ENCODE results near the gene ZNF565.
"Not testable (repeated sequence)": the region's sequence is repeated elsewhere in the genome, so short reads cannot be mapped to it uniquely, and the experiment has no call there.

The ZNF565 gene

GRCh38 chr19:36198119-36198518 lies 16.3 kb downstream of the ZNF565 start:
- H3K4me1 ChIP-seq (ENCODE audit: insufficient read depth, low read length): no peaks in the 10 kb centered on the region
- H2AFZ ChIP-seq (ENCODE audit: low read depth, low read length): no peak overlapping the region
- H3K36me3 ChIP-seq (ENCODE audit: insufficient read depth, low read length): peaks cover 21% of the 10 kb centered on the region
- H3K9me3 ChIP-seq (ENCODE audit: low read length): peaks cover 6% of the 10 kb centered on the region
- no peak overlapping the region for H3K4me3 ChIP-seq (ENCODE audit: low read length)
- H3K27me3 ChIP-seq (ENCODE audit: insufficient read depth, low read length): no peaks in the 10 kb centered on the region

GRCh38 chr19:36196249-36196648 lies 18.2 kb downstream of the ZNF565 start:
- Histone ChIP-seq H3K9me3 (ENCODE audit: low read length) (peaks cover 2% of the 10 kb centered on the region), H3K4me3 (ENCODE audit: low read length) (no peak overlapping the region), H3K4me1 (ENCODE audit: insufficient read depth, low read length) (no peaks in the 10 kb centered on the region), H3K27me3 (ENCODE audit: insufficient read depth, low read length) (no peaks in the 10 kb centered on the region), H2AFZ (ENCODE audit: low read depth, low read length) (no peak overlapping the region), H3K36me3 (ENCODE audit: insufficient read depth, low read length) (peaks cover 18% of the 10 kb centered on the region)

GRCh38 chr19:36186722-36187121 lies 27.7 kb downstream of the ZNF565 start:
- not testable (repeated sequence) for H3K4me1 ChIP-seq (ENCODE audit: insufficient read depth, low read length); H2AFZ ChIP-seq (ENCODE audit: low read depth, low read length); H3K27me3 ChIP-seq (ENCODE audit: insufficient read depth, low read length)

GRCh38 chr19:36183245-36183628 lies 31.2 kb downstream of the ZNF565 start:
- Histone ChIP-seq H3K4me3 (ENCODE audit: low read length) (no peak overlapping the region), H2AFZ (ENCODE audit: low read depth, low read length) (no peak overlapping the region), H3K4me1 (ENCODE audit: insufficient read depth, low read length) (no peaks in the 10 kb centered on the region)

More at GRCh38 chr19:36186722-36187121, 27.7 kb downstream of the ZNF565 start:
- not testable (repeated sequence) for H3K4me3 ChIP-seq (ENCODE audit: low read length); H3K9me3 ChIP-seq (ENCODE audit: low read length)
- peaks cover 12% of the 10 kb centered on the region for H3K36me3 ChIP-seq (ENCODE audit: insufficient read depth, low read length)

GRCh38 chr19:36182612-36183244 lies 31.7 kb downstream of the ZNF565 start:
- no peak overlapping the region for H3K4me3 ChIP-seq (ENCODE audit: low read length)
- no peak overlapping the region for H2AFZ ChIP-seq (ENCODE audit: low read depth, low read length)
- H3K4me1 ChIP-seq (ENCODE audit: insufficient read depth, low read length): no peaks in the 10 kb centered on the region
- peaks cover 10% of the 10 kb centered on the region for H3K9me3 ChIP-seq (ENCODE audit: low read length)
- no peaks in the 10 kb centered on the region for H3K27me3 ChIP-seq (ENCODE audit: insufficient read depth, low read length)
- H3K36me3 ChIP-seq (ENCODE audit: insufficient read depth, low read length): peaks cover 12% of the 10 kb centered on the region

More at GRCh38 chr19:36183245-36183628, 31.2 kb downstream of the ZNF565 start:
- no peaks in the 10 kb centered on the region for H3K27me3 ChIP-seq (ENCODE audit: insufficient read depth, low read length)
- H3K9me3 ChIP-seq (ENCODE audit: low read length): peaks cover 10% of the 10 kb centered on the region
- peaks cover 12% of the 10 kb centered on the region for H3K36me3 ChIP-seq (ENCODE audit: insufficient read depth, low read length)

- not testable (repeated sequence) for H3K9me3 ChIP-seq (ENCODE audit: low read length); H2AFZ ChIP-seq (ENCODE audit: low read depth, low read length); H3K4me3 ChIP-seq (ENCODE audit: low read length); H3K27me3 ChIP-seq (ENCODE audit: insufficient read depth, low read length); H3K4me1 ChIP-seq (ENCODE audit: insufficient read depth, low read length)
- peaks cover 12% of the 10 kb centered on the region for H3K36me3 ChIP-seq (ENCODE audit: insufficient read depth, low read length)
Observed at GRCh38 chr19:36179077-36179476, 35.4 kb downstream of the ZNF565 start.

GRCh38 chr19:36173846-36174245 lies 40.6 kb downstream of the ZNF565 start:
- H3K9me3 ChIP-seq (ENCODE audit: low read length); H3K4me3 ChIP-seq (ENCODE audit: low read length); H3K36me3 ChIP-seq (ENCODE audit: insufficient read depth, low read length); H2AFZ ChIP-seq (ENCODE audit: low read depth, low read length); H3K27me3 ChIP-seq (ENCODE audit: insufficient read depth, low read length); H3K4me1 ChIP-seq (ENCODE audit: insufficient read depth, low read length): not testable (repeated sequence)

GRCh38 chr19:36172852-36173251 lies 41.6 kb downstream of the ZNF565 start:
- Histone ChIP-seq H2AFZ (ENCODE audit: low read depth, low read length) (no peak overlapping the region), H3K27me3 (ENCODE audit: insufficient read depth, low read length) (no peaks in the 10 kb centered on the region), H3K4me1 (ENCODE audit: insufficient read depth, low read length) (no peaks in the 10 kb centered on the region), H3K4me3 (ENCODE audit: low read length) (no peak overlapping the region), H3K36me3 (ENCODE audit: insufficient read depth, low read length) (no peaks in the 10 kb centered on the region), H3K9me3 (ENCODE audit: low read length) (no peaks in the 10 kb centered on the region)

- Histone ChIP-seq H3K9me3 (ENCODE audit: low read length) (no peaks in the 10 kb centered on the region), H3K4me3 (ENCODE audit: low read length) (no peak overlapping the region), H3K36me3 (ENCODE audit: insufficient read depth, low read length) (no peaks in the 10 kb centered on the region), H3K27me3 (ENCODE audit: insufficient read depth, low read length) (no peaks in the 10 kb centered on the region), H2AFZ (ENCODE audit: low read depth, low read length) (no peak overlapping the region), H3K4me1 (ENCODE audit: insufficient read depth, low read length) (no peaks in the 10 kb centered on the region)
Observed at GRCh38 chr19:36169084-36169760, 45.2 kb downstream of the ZNF565 start.

GRCh38 chr19:36163813-36164212 lies 50.7 kb downstream of the ZNF565 start:
- no peak overlapping the region for H2AFZ ChIP-seq (ENCODE audit: low read depth, low read length)
- no peaks in the 10 kb centered on the region for H3K4me1 ChIP-seq (ENCODE audit: insufficient read depth, low read length)
- peaks cover 6% of the 10 kb centered on the region for H3K36me3 ChIP-seq (ENCODE audit: insufficient read depth, low read length)
- no peaks in the 10 kb centered on the region for H3K9me3 ChIP-seq (ENCODE audit: low read length)
- no peaks in the 10 kb centered on the region for H3K27me3 ChIP-seq (ENCODE audit: insufficient read depth, low read length)
- H3K4me3 ChIP-seq (ENCODE audit: low read length): no peak overlapping the region

GRCh38 chr19:36160821-36161596 lies 53.5 kb downstream of the ZNF565 start:
- Histone ChIP-seq H3K9me3 (ENCODE audit: low read length) (no peaks in the 10 kb centered on the region), H3K4me3 (ENCODE audit: low read length) (no peak overlapping the region)

GRCh38 chr19:36153126-36153525 lies 61.3 kb downstream of the ZNF565 start:
- H3K36me3 ChIP-seq (ENCODE audit: insufficient read depth, low read length): peaks cover 33% of the 10 kb centered on the region
- no peak overlapping the region for H2AFZ ChIP-seq (ENCODE audit: low read depth, low read length)
- H3K4me3 ChIP-seq (ENCODE audit: low read length): no peak overlapping the region
- H3K4me1 ChIP-seq (ENCODE audit: insufficient read depth, low read length): no peaks in the 10 kb centered on the region
- no peaks in the 10 kb centered on the region for H3K27me3 ChIP-seq (ENCODE audit: insufficient read depth, low read length)
- H3K9me3 ChIP-seq (ENCODE audit: low read length): peaks cover 2% of the 10 kb centered on the region

More at GRCh38 chr19:36160821-36161596, 53.5 kb downstream of the ZNF565 start:
- H3K27me3 ChIP-seq (ENCODE audit: insufficient read depth, low read length): no peaks in the 10 kb centered on the region
- H3K36me3 ChIP-seq (ENCODE audit: insufficient read depth, low read length): peaks cover 6% of the 10 kb centered on the region
- H2AFZ ChIP-seq (ENCODE audit: low read depth, low read length): no peak overlapping the region
- H3K4me1 ChIP-seq (ENCODE audit: insufficient read depth, low read length): no peaks in the 10 kb centered on the region

GRCh38 chr19:36152352-36153091 lies 61.9 kb downstream of the ZNF565 start, which contains the start of gene COX7A1:
Gene COX7A1 (minus strand): TSS chr19:36152447. CDS start chr19:36152407, 40 bp downstream.
- Histone ChIP-seq H3K27me3 (ENCODE audit: insufficient read depth, low read length) (no peaks in the 10 kb centered on the region), H3K9me3 (ENCODE audit: low read length) (peaks cover 2% of the 10 kb centered on the region), H3K4me3 (ENCODE audit: low read length) (no peak within 1 kb of the TSS), H3K36me3 (ENCODE audit: insufficient read depth, low read length) (peaks cover 38% of the 10 kb centered on the region), H2AFZ (ENCODE audit: low read depth, low read length) (no peak within 1 kb of the TSS), H3K4me1 (ENCODE audit: insufficient read depth, low read length) (no peaks in the 10 kb centered on the region)

All from neuron (in vitro differentiated cells).